ENCODE results near the gene H6PD.

DNA sequence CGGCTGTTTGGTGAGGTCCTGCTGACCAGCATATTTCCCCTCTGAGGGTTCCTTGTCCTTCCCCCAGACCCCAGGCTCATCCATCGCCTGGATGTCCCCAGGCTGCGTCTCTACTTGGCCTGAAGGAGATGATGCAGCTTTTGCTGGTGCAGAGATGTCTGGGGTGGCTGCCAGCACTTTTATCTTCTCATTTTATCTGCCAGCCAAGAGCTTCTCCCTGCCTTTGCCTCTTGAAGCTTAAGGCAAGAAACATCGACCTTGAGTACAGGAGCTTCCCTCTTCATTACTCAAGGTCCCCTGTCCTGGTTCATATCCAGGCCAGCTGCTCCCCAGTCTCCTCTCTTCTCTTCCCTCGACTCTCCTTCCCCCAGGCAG is 9.2 kb upstream of the H6PD start:
- TF ChIP-seq, protein P1, sequence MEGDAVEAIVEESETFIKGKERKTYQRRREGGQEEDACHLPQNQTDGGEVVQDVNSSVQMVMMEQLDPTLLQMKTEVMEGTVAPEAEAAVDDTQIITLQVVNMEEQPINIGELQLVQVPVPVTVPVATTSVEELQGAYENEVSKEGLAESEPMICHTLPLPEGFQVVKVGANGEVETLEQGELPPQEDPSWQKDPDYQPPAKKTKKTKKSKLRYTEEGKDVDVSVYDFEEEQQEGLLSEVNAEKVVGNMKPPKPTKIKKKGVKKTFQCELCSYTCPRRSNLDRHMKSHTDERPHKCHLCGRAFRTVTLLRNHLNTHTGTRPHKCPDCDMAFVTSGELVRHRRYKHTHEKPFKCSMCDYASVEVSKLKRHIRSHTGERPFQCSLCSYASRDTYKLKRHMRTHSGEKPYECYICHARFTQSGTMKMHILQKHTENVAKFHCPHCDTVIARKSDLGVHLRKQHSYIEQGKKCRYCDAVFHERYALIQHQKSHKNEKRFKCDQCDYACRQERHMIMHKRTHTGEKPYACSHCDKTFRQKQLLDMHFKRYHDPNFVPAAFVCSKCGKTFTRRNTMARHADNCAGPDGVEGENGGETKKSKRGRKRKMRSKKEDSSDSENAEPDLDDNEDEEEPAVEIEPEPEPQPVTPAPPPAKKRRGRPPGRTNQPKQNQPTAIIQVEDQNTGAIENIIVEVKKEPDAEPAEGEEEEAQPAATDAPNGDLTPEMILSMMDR (IDR thresholded peaks at IDR 0.05; ENCODE audit: insufficient read depth, low read length, poor library complexity, severe bottlenecking), result no peak
- TF ChIP-seq EZH2phosphoT487 (conservative IDR thresholded peaks at IDR 0.05; ENCODE audit: low read length), result no peak
